Measurements from ENCODE around the gene PRTFDC1. TPM values are rescaled to one million over a fixed set of nuclear protein-coding genes. Genes with fewer than 3 reads are reported as not detected.

Gene PRTFDC1
- total RNA-seq, 1 donor from 2014 or later: 1.5 TPM

DNA sequence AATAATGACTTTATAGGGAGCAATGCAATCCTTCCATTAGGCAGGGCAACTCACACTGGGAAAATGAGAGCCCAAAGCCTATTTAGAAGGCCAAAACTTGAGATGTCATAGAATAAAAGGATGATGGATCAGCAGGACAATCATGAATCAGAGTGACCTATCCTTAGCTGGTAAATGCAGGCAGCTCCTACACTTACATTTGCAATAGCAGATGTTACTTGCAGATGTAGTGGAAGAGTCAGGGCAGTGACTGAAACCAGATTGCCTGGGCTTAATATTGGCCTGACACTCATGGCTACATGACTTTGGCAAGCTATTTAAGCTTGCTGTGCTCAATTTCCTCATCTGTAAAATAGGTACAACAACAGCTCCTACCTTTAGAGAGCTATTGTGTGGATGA is 98.7 kb downstream of the PRTFDC1 start:
- intact Hi-C loops (cut with micrococcal nuclease): no loop called here
- H3K36me3 ChIP-seq: no peaks in the 10 kb centered on the region
- H3K4me3 ChIP-seq: no peak overlapping the region
- H3K4me1 ChIP-seq: peaks cover 14% of the 10 kb centered on the region
- TF ChIP-seq, protein P1, sequence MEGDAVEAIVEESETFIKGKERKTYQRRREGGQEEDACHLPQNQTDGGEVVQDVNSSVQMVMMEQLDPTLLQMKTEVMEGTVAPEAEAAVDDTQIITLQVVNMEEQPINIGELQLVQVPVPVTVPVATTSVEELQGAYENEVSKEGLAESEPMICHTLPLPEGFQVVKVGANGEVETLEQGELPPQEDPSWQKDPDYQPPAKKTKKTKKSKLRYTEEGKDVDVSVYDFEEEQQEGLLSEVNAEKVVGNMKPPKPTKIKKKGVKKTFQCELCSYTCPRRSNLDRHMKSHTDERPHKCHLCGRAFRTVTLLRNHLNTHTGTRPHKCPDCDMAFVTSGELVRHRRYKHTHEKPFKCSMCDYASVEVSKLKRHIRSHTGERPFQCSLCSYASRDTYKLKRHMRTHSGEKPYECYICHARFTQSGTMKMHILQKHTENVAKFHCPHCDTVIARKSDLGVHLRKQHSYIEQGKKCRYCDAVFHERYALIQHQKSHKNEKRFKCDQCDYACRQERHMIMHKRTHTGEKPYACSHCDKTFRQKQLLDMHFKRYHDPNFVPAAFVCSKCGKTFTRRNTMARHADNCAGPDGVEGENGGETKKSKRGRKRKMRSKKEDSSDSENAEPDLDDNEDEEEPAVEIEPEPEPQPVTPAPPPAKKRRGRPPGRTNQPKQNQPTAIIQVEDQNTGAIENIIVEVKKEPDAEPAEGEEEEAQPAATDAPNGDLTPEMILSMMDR (IDR thresholded peaks at IDR 0.05; ENCODE audit: borderline replicate concordance): no peak
- no peaks in the 10 kb centered on the region for H3K27me3 ChIP-seq (ENCODE audit: low read depth)
- no peak for DNase-seq
- no peaks in the 10 kb centered on the region for H3K9me3 ChIP-seq (replicated peaks)
- H3K27ac ChIP-seq (replicated peaks): no peak overlapping the region

DNA sequence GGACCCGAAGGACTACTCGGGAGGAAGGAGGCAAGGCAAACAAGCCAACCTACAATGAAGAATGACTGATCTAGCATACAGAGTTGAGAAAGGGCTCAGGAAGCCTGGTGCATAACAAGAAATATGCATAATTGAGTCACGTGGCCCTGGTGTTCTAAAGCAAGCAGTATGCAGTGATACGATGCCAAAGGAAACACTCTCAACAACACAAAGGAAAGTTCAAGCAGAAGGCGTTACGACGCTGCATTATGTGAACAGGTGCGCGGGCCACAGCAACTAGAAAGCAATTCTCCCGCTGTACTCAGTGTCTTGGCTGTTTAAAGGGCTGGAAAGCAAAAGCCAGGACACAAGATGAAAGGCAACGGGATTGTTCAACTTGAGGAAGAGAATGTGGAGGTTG is 100.8 kb downstream of the PRTFDC1 start:
- TF ChIP-seq, protein P1 (IDR thresholded peaks at IDR 0.05; ENCODE audit: borderline replicate concordance): no peak
- H3K9me3 ChIP-seq (replicated peaks): no peaks in the 10 kb centered on the region
- no peak overlapping the region for H3K4me3 ChIP-seq
- peaks cover 4% of the 10 kb centered on the region for H3K4me1 ChIP-seq
- no peak overlapping the region for H3K27ac ChIP-seq (replicated peaks)
- intact Hi-C loops (cut with micrococcal nuclease): no loop called here
- DNase-seq: no peak
- no peaks in the 10 kb centered on the region for H3K36me3 ChIP-seq
- no peaks in the 10 kb centered on the region for H3K27me3 ChIP-seq (ENCODE audit: low read depth)

DNA sequence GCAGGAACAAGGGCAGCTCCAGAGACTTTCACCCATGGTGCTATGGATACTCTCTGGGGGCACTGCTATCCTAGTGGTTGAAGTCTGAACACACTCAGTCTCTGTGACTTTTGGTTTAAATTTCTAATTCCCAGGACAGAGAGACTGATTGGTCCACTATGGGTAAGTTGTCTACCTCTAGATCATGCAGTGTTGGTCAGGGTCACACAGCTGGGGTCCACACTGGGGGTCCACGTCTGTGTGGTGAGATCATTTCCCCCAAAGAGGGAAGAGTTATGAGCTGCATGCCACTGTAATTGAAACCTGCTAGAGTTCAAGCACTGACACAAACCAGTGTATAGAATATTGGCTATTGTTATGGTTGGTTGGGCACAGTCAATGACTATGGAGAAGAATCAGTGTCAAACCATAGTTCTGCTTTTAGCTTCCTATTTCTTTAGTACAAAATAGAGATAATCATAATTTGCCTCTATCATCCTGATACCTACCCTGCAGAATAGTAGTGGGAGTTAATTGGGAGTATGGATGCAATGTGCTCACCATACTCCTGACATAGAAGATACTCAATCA is 101.6 kb downstream of the PRTFDC1 start:
- intact Hi-C loops (cut with micrococcal nuclease): no loop called here
- no peak for DNase-seq
- no peak overlapping the region for H3K27ac ChIP-seq (replicated peaks)
- no peaks in the 10 kb centered on the region for H3K36me3 ChIP-seq
- no peaks in the 10 kb centered on the region for H3K27me3 ChIP-seq (ENCODE audit: low read depth)
- TF ChIP-seq, protein P1 (IDR thresholded peaks at IDR 0.05; ENCODE audit: borderline replicate concordance): no peak
- H3K4me1 ChIP-seq: peaks cover 4% of the 10 kb centered on the region
- H3K4me3 ChIP-seq: no peak overlapping the region
- H3K9me3 ChIP-seq (replicated peaks): no peaks in the 10 kb centered on the region

DNA sequence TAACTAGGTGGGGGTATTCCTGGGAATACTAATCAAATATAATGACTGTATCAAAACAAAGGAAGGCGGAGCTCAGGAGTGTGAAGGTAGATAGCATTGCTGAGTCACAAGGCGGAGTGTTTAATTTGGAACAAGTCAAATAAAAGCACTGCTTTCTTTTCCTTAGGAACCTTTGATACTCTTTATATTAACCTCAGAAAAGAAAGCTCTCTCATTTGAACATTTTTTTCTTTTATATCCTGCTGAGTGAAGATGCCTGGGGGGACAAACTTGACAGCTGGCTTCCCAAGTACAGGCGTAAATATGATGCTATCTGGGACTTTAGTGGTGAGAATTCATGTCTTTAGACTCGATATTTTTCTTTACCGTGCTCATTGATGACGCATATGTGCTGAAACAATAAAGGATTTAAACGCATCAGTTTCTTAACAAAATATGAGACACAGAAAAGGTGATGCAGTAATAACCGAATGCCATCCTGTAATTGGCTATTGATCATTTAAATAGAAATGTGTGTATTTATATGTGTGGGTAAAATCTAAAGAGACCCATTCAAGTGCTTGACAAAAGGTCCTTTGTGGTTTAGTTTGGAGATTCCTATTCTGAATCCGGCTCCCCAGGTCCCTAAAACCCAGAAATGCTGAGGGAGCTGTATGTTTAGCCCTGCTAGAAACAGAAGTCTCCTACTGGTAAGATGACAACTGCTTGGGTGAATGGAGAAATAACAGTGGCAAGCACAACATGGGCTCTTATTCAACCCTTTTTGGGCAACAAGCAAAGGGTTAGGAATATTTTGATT is 102.7 kb downstream of the PRTFDC1 start:
- Histone ChIP-seq H3K4me3 (no peak overlapping the region), H3K27ac (replicated peaks) (no peak overlapping the region), H3K36me3 (no peaks in the 10 kb centered on the region), H3K9me3 (replicated peaks) (no peaks in the 10 kb centered on the region), H3K27me3 (ENCODE audit: low read depth) (no peaks in the 10 kb centered on the region), H3K4me1 (peaks cover 4% of the 10 kb centered on the region)
- no peak for DNase-seq
- intact Hi-C loops (cut with micrococcal nuclease): no loop called here
- TF ChIP-seq, protein P1 (IDR thresholded peaks at IDR 0.05; ENCODE audit: borderline replicate concordance): no peak

DNA sequence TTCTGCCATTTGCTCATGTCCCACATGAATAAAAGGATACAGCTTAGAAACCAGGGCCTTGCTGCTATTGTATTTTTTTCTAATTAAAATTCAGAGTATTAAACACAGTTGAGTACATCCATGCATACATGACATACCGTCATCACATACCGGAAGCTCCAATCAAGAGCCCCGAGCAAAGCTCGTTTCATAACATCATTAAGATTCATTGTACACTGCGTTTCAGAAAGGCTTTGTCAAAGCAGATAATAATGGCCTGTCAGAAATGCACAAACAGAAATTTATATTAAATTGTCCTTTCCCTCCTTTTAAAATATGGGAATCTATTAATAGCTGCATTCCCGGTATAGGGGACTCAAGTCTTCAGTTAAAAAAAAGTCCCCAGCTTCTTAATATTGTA is 103.4 kb downstream of the PRTFDC1 start:
- Histone ChIP-seq H3K36me3 (no peaks in the 10 kb centered on the region), H3K9me3 (replicated peaks) (no peaks in the 10 kb centered on the region), H3K27me3 (ENCODE audit: low read depth) (no peaks in the 10 kb centered on the region), H3K4me1 (peaks cover 4% of the 10 kb centered on the region), H3K4me3 (no peak overlapping the region), H3K27ac (replicated peaks) (no peak overlapping the region)
- intact Hi-C loops (cut with micrococcal nuclease): no loop called here
- TF ChIP-seq, protein P1 (IDR thresholded peaks at IDR 0.05; ENCODE audit: borderline replicate concordance): no peak
- no peak for DNase-seq
